GM23338 (cell line): Measurements from ENCODE around the gene SLC35F4. TPM values are rescaled to one million over a fixed set of nuclear protein-coding genes. Genes with fewer than 3 reads are reported as not detected.

Experiments
- ATAC-seq: fragments of 200-7000 bp; cut with Tn5 transposase; 3 replicates; pipeline ENCODE4 v1.9.1; 2020
- DNase-seq: peaks from one replicate; pipeline ENCODE4 v3.0.0-alpha.2; 2015; ENCODE audit warnings: low spot score
- H2AFZ ChIP-seq: fragments of 200-600 bp; sonication (generic); 2 replicates; pipeline ENCODE4 v1.8.0; 2016; ENCODE audit warnings: antibody characterized with exemption, mild to moderate bottlenecking, moderate library complexity
- H3F3A ChIP-seq: fragments of 200-600 bp; sonication (generic); replicated peaks from 2 replicates; pipeline ENCODE4 v1.8.0; 2017; ENCODE audit warnings: antibody characterized with exemption, mixed run types, low read depth
- H3K27ac ChIP-seq: fragments of 200-600 bp; sonication (generic); 2 replicates; pipeline ENCODE4 v1.6.1; 2016; ENCODE audit warnings: low read depth
- H3K27me3 ChIP-seq: fragments of 200-600 bp; sonication (generic); 2 replicates; pipeline ENCODE4 v1.8.0; 2016; ENCODE audit warnings: mild to moderate bottlenecking, mixed run types, moderate library complexity; ENCODE audit not compliant: insufficient read depth
- H3K36me3 ChIP-seq: fragments of 200-600 bp; sonication (generic); 2 replicates; pipeline ENCODE4 v1.8.0; 2016; ENCODE audit warnings: mild to moderate bottlenecking; ENCODE audit not compliant: insufficient read depth
- H3K4me1 ChIP-seq: fragments of 200-600 bp; sonication (generic); 2 replicates; pipeline ENCODE4 v1.8.0; 2016; ENCODE audit warnings: mild to moderate bottlenecking, moderate library complexity; ENCODE audit not compliant: insufficient read depth
- H3K4me2 ChIP-seq: fragments of 200-600 bp; sonication (generic); 2 replicates; pipeline ENCODE4 v1.7.1; 2017; ENCODE audit warnings: mixed run types
- H3K4me3 ChIP-seq: fragments of 200-600 bp; sonication (generic); 2 replicates; pipeline ENCODE4 v1.6.1; 2016; ENCODE audit warnings: mixed run types
- H3K79me2 ChIP-seq: fragments of 200-600 bp; sonication (generic); replicated peaks from 2 replicates; pipeline ENCODE4 v1.8.0; 2017; ENCODE audit warnings: mild to moderate bottlenecking; ENCODE audit not compliant: insufficient read depth
- H3K9me2 ChIP-seq: fragments of 200-600 bp; sonication (generic); 2 replicates; pipeline ENCODE4 v1.8.0; 2017; ENCODE audit not compliant: insufficient read depth
- H4K20me1 ChIP-seq: fragments of 200-600 bp; sonication (generic); replicated peaks from 2 replicates; pipeline ENCODE4 v1.8.0; 2017; ENCODE audit warnings: mild to moderate bottlenecking; ENCODE audit not compliant: insufficient read depth
- H3K27ac Mint-ChIP-seq: 2 replicates; pipeline ENCODE4 v1.8.0; 2020; ENCODE audit warnings: inconsistent platforms, mild to moderate bottlenecking, moderate library complexity, mixed read lengths
- H3K27me3 Mint-ChIP-seq: 3 replicates; pipeline ENCODE4 v1.8.0; 2022; ENCODE audit warnings: low read depth, mild to moderate bottlenecking, moderate library complexity, mixed read lengths, inconsistent platforms; ENCODE audit not compliant: insufficient read depth, poor library complexity
- H3K36me3 Mint-ChIP-seq: 3 replicates; pipeline ENCODE4 v1.8.0; 2021; ENCODE audit warnings: low read depth, mild to moderate bottlenecking, inconsistent platforms, moderate library complexity, mixed read lengths
- H3K4me1 Mint-ChIP-seq: 3 replicates; pipeline ENCODE4 v1.8.0; 2020; ENCODE audit warnings: mild to moderate bottlenecking, inconsistent platforms, mixed read lengths
- H3K4me3 Mint-ChIP-seq: 3 replicates; pipeline ENCODE4 v1.8.0; 2021; ENCODE audit warnings: moderate library complexity, mild to moderate bottlenecking, inconsistent platforms, mixed read lengths
- H3K9me3 Mint-ChIP-seq: 3 replicates; pipeline ENCODE4 v1.8.0; 2020; ENCODE audit warnings: moderate library complexity, mild to moderate bottlenecking, inconsistent platforms, mixed read lengths
- CREB1 ChIP-seq: fragments of 250-450 bp; sonication (Bioruptor Pico); IDR thresholded peaks from 2 replicates; pipeline ENCODE4 v1.5.0; 2020; ENCODE audit warnings: low read depth, mild to moderate bottlenecking, moderate library complexity
- CTCF ChIP-seq, 2 experiments: fragments of 200-600 bp in 1 of 2; sonication (generic) in 1 of 2; conservative IDR thresholded peaks; 2 replicates each; pipeline versions ENCODE4 v1.5.1 to v1.6.1; 2016 to 2017; ENCODE audit warnings: antibody characterized with exemption in 2 of 2, low read depth in 2 of 2, mild to moderate bottlenecking in 2 of 2, moderate library complexity in 1 of 2
- EZH2 ChIP-seq: fragments of 200-600 bp; sonication (generic); IDR thresholded peaks from one replicate; pipeline ENCODE4 v1.8.0; 2017; ENCODE audit warnings: antibody characterized with exemption, mild to moderate bottlenecking, low read depth; ENCODE audit not compliant: unreplicated experiment
- EZH2phosphoT487 ChIP-seq: fragments of 200-600 bp; sonication (generic); IDR thresholded peaks from one replicate; pipeline ENCODE4 v1.8.1; 2018; ENCODE audit warnings: antibody characterized with exemption; ENCODE audit not compliant: unreplicated experiment
- JUNB ChIP-seq: IDR thresholded peaks from one replicate; pipeline ENCODE4 v1.6.1; 2016; ENCODE audit warnings: antibody characterized with exemption; ENCODE audit not compliant: unreplicated experiment
- NANOG ChIP-seq: IDR thresholded peaks from 2 replicates; pipeline ENCODE4 v1.6.1; 2016; ENCODE audit warnings: antibody characterized with exemption, borderline replicate concordance
- POLR2AphosphoS5 ChIP-seq: IDR thresholded peaks from 2 replicates; pipeline ENCODE4 v1.6.1; 2016; ENCODE audit warnings: antibody characterized with exemption, low read depth
- REST ChIP-seq: IDR thresholded peaks from one replicate; pipeline ENCODE4 v1.6.1; 2018; ENCODE audit warnings: antibody characterized with exemption; ENCODE audit not compliant: unreplicated experiment
- STAT1 ChIP-seq: IDR thresholded peaks from one replicate; pipeline ENCODE4 v1.6.1; 2016; ENCODE audit warnings: antibody characterized with exemption; ENCODE audit not compliant: unreplicated experiment
- ZNF114 ChIP-seq: fragments of 250-450 bp; sonication (Bioruptor Pico); IDR thresholded peaks from 2 replicates; pipeline ENCODE4 v1.5.0; 2020; ENCODE audit warnings: mild to moderate bottlenecking, moderate library complexity
- ZNF331 ChIP-seq: fragments of 250-450 bp; sonication (Bioruptor Pico); IDR thresholded peaks from 2 replicates; pipeline ENCODE4 v1.5.0; 2020; ENCODE audit warnings: low read depth, mild to moderate bottlenecking, moderate library complexity
- ZNF462 ChIP-seq: fragments of 250-450 bp; sonication (Bioruptor Pico); IDR thresholded peaks from 2 replicates; pipeline ENCODE4 v1.5.0; 2020; ENCODE audit warnings: mild to moderate bottlenecking, moderate library complexity
- polyA plus RNA-seq: library from polyadenylated mRNA; unstranded; fragments of >200 nt; fragmentation: Nextera tagmentation; extraction: Ambion mirVana; gene quantifications from 2 replicates; pipeline ENCODE4 v1.2.1, GENCODE V29; 2016
- total RNA-seq: library from RNA; depleted of rRNA; stranded (reverse); fragments of >200 nt; shearing (Covaris generic); gene quantifications from 2 replicates; pipeline ENCODE4 v1.2.3, GENCODE V29; 2014

SLC35F4 gene
- total and polyA plus RNA-seq, 2 experiments from 2014 or later = 0.10 TPM; not detected in 1

GRCh38 chr14:57818511-57818910 lies 47.4 kb downstream of the SLC35F4 start:
- Histone ChIP-seq H3K9me2 (no peaks in the 10 kb centered on the region), H2AFZ (no peak overlapping the region), H3K4me1 (0 out of 2 replicates have a peak, but pooled peaks cover 10% of the 10 kb centered on the region), H4K20me1 (no peaks in the 10 kb centered on the region), H3K4me2 (no peak overlapping the region), H3K79me2 (no peaks in the 10 kb centered on the region), H3K27ac (no peak overlapping the region), H3K27me3 (no peaks in the 10 kb centered on the region), H3K36me3 (no peaks in the 10 kb centered on the region), H3K4me3 (no peak overlapping the region), H3F3A (no peaks in the 10 kb centered on the region)
- no peaks in the 10 kb centered on the region for H3K27me3 Mint-ChIP-seq
- TF ChIP-seq REST = no peak
- no peak for TF ChIP-seq NANOG
- TF ChIP-seq CREB1 = no peak
- TF ChIP-seq STAT1 = no peak
- TF ChIP-seq POLR2AphosphoS5 = no peak
- TF ChIP-seq ZNF331 (CRISPR knock-in tag) = no peak
- TF ChIP-seq EZH2phosphoT487 = no peak
- no peak for TF ChIP-seq JUNB
- no peak for TF ChIP-seq ZNF462 (CRISPR knock-in tag)
- no peak for TF ChIP-seq ZNF114 (CRISPR knock-in tag)
- TF ChIP-seq EZH2 = no peak
- TF ChIP-seq CTCF (conservative IDR thresholded peaks at IDR 0.05; ENCODE audit: low read depth in 2 of 2) = no peak
- no peaks in the 10 kb centered on the region for H3K36me3 Mint-ChIP-seq
- H3K9me3 Mint-ChIP-seq = no peaks in the 10 kb centered on the region
- DNase-seq (no peak), ATAC-seq (no peak)
- no peak overlapping the region for H3K4me3 Mint-ChIP-seq
- no peak overlapping the region for H3K27ac Mint-ChIP-seq
- H3K4me1 Mint-ChIP-seq = peaks cover 10% of the 10 kb centered on the region
